NCI-H82 (cell line): ENCODE measurements around the gene KCTD19.

ENCODE experiments used
- DNase-seq: peaks from one replicate; lab custom pipeline; 2025; lab: John Stamatoyannopoulos, UW

Gene KCTD19

GRCh38 chr16:67317853-67318252 lies 8.7 kb downstream of the KCTD19 start:
- DNase-seq = no peak

GRCh38 chr16:67312719-67313118 lies 13.8 kb downstream of the KCTD19 start:
- DNase-seq = no peak

GRCh38 chr16:67311607-67312488 lies 14.7 kb downstream of the KCTD19 start:
- no peak for DNase-seq

- DNase-seq = no peak
Measured at GRCh38 chr16:67310561-67310960, 16.0 kb downstream of the KCTD19 start.

- DNase-seq = no peak
Measured at GRCh38 chr16:67305216-67306071, 21.1 kb downstream of the KCTD19 start.

GRCh38 chr16:67304020-67304419 lies 22.5 kb downstream of the KCTD19 start:
- no peak for DNase-seq

- no peak for DNase-seq
Measured at GRCh38 chr16:67302970-67303369, 23.6 kb downstream of the KCTD19 start.

- DNase-seq = no peak
Measured at GRCh38 chr16:67302076-67302475, 24.5 kb downstream of the KCTD19 start.

GRCh38 chr16:67301080-67301782 lies 25.3 kb downstream of the KCTD19 start:
- no peak for DNase-seq

- DNase-seq = no peak
Measured at GRCh38 chr16:67299269-67299668, 27.3 kb downstream of the KCTD19 start.

GRCh38 chr16:67298277-67298676 lies 28.3 kb downstream of the KCTD19 start:
- DNase-seq = no peak

GRCh38 chr16:67296420-67296819 lies 30.1 kb downstream of the KCTD19 start:
- no peak for DNase-seq

- no peak for DNase-seq
Measured at GRCh38 chr16:67294938-67295361, 31.6 kb downstream of the KCTD19 start.

GRCh38 chr16:67294171-67294757 lies 32.3 kb downstream of the KCTD19 start:
- DNase-seq = no peak

- no peak for DNase-seq
Measured at GRCh38 chr16:67291461-67291860, 35.1 kb downstream of the KCTD19 start.

GRCh38 chr16:67287960-67288359 lies 38.6 kb downstream of the KCTD19 start:
- DNase-seq = no peak

- DNase-seq = no peak
Measured at GRCh38 chr16:67286441-67287235, 39.9 kb downstream of the KCTD19 start.

- DNase-seq = peak; percentile 24
Measured at GRCh38 chr16:67284699-67285646, 41.6 kb downstream of the KCTD19 start.

- no peak for DNase-seq
Measured at GRCh38 chr16:67283826-67284555, 42.5 kb downstream of the KCTD19 start.
